T-cell (primary cell): ENCODE data around the gene PHF2. TPM values are rescaled to one million over a fixed set of nuclear protein-coding genes. Genes with fewer than 3 reads are reported as not detected.

ENCODE experiments used
- ATAC-seq, 4 experiments: fragments of 200-7000 bp in 3 of 4; fragments of 150-1000 bp in 1 of 4; cut with Tn5 transposase; replicated peaks in 1 of 4; 1 replicate in 3 of 4; 2 replicates in 1 of 4; pipeline ENCODE4 v1.10.0; 2021; ENCODE audit warnings: moderate library complexity in 3 of 4, mild to moderate bottlenecking in 2 of 4, moderate number of reproducible peaks in 1 of 4
- CTCF ChIA-PET, 2 donors: fragments of 300-600 bp; sonication (Branson Sonifier 250); formaldehyde crosslinking; loops; one replicate each; lab custom pipeline; 2022; ENCODE audit warnings: antibody characterized with exemption in 2 of 2; lab: Charles Lee
- POLR2A ChIA-PET, 2 donors: fragments of 300-600 bp; sonication (Branson Sonifier 250); formaldehyde crosslinking; loops; one replicate each; lab custom pipeline; 2022; ENCODE audit warnings: antibody characterized with exemption in 2 of 2; lab: Charles Lee
- DNase-seq, 35 experiments: peaks; one replicate each; pipeline versions ENCODE4 v3.0.0 to v3.0.0-alpha.2; 2013 to 2023
- H3K27ac ChIP-seq: one replicate; pipeline ENCODE4 v1.5.1; 2013; ENCODE audit warnings: low read length
- H3K27me3 ChIP-seq, 2 experiments: replicated peaks in 1 of 2; 1 replicate in 1 of 2; 2 replicates in 1 of 2; pipeline versions ENCODE4 v1.6.1 to v1.7.0; 2013; ENCODE audit warnings: low read length in 1 of 2, mixed read lengths in 1 of 2; ENCODE audit not compliant: control insufficient read depth in 2 of 2, insufficient read depth in 2 of 2; ENCODE audit errors: extremely low read depth in 1 of 2
- H3K36me3 ChIP-seq, 2 donors: 1 replicate in 1 of 2; 2 replicates in 1 of 2; pipeline versions ENCODE4 v1.6.1 to v1.7.0; 2013; ENCODE audit warnings: low read length in 1 of 2; ENCODE audit not compliant: control insufficient read depth in 2 of 2, insufficient read depth in 1 of 2; ENCODE audit errors: extremely low read depth in 1 of 2
- H3K4me1 ChIP-seq, 2 experiments: 1 replicate in 1 of 2; 2 replicates in 1 of 2; pipeline versions ENCODE4 v1.6.1 to v1.7.0; 2013; ENCODE audit warnings: low read length in 2 of 2, mixed read lengths in 1 of 2; ENCODE audit not compliant: insufficient read depth in 2 of 2, control insufficient read depth in 1 of 2; ENCODE audit errors: extremely low read depth in 1 of 2
- H3K4me3 ChIP-seq, 2 donors: 1 replicate in 1 of 2; 2 replicates in 1 of 2; pipeline versions ENCODE4 v1.5.1 to v1.7.0; 2013; ENCODE audit warnings: mild to moderate bottlenecking in 2 of 2, low read length in 1 of 2, moderate library complexity in 1 of 2; ENCODE audit not compliant: control insufficient read depth in 1 of 2; ENCODE audit errors: extremely low read depth in 1 of 2
- H3K9me3 ChIP-seq: 2 replicates; pipeline ENCODE4 v1.7.0; 2013
- H3K27ac Mint-ChIP-seq, 2 donors: one replicate each; pipeline ENCODE4 v1.8.0; 2020 to 2021; ENCODE audit warnings: mild to moderate bottlenecking in 2 of 2, mixed read lengths in 2 of 2
- H3K27me3 Mint-ChIP-seq, 2 donors: one replicate each; pipeline ENCODE4 v1.8.0; 2021 to 2022; ENCODE audit warnings: mixed read lengths in 2 of 2
- H3K36me3 Mint-ChIP-seq: one replicate; pipeline ENCODE4 v1.8.0; 2021; ENCODE audit warnings: mixed read lengths
- H3K4me1 Mint-ChIP-seq, 3 donors: one replicate each; pipeline ENCODE4 v1.8.0; 2020 to 2022; ENCODE audit warnings: mixed read lengths in 3 of 3, mild to moderate bottlenecking in 1 of 3
- H3K4me3 Mint-ChIP-seq, 3 donors: one replicate each; pipeline ENCODE4 v1.8.0; 2020 to 2022; ENCODE audit warnings: mild to moderate bottlenecking in 3 of 3, mixed read lengths in 3 of 3, moderate library complexity in 3 of 3
- H3K9me3 Mint-ChIP-seq, 3 donors: one replicate each; pipeline ENCODE4 v1.8.0; 2020 to 2022; ENCODE audit warnings: mixed read lengths in 3 of 3
- WGBS: methylation state at CpG from one replicate; pipeline ENCODE4 v1.1.5; 2013; ENCODE audit warnings: missing lambda C conversion rate; ENCODE audit not compliant: insufficient coverage; 5-methylcytosine and 5-hydroxymethylcytosine counted together
- total RNA-seq, 35 experiments: library from RNA in 6 of 35; stranded (reverse) in 6 of 35; fragments of 120-200 nt in 1 of 35; gene quantifications; one replicate each; pipeline versions ENCODE4 v1.2.1 to v1.2.4 and lab custom pipeline; 2013 to 2026

PHF2 gene
- total RNA-seq, 5 donors from 2014 or later (not counting 1 experiment from before 2014, with no cell fraction given), result 24.6 to 38.5 (median 34.6) TPM

DNA sequence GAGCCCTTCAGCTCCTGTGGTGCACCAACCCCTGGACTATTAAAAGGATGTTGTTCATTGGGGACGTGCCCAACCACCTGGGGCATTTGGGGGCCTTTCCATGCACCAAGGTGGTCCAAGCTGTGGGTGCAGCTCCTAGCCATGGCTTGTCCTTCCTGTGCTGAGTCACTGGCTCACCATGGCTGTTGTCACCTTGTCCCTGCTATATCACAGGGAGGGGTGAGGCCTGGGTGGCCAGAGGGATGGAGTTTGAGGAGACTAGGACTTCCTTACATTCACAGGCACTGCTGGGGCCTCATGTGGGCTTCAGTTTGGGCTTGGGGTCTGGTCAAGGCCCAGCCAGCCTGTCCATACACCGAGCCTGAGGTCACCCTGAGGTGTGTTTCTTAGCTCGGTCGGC is 45.5 kb downstream of the PHF2 start:
- ATAC-seq, result no peak
- Histone ChIP-seq H3K9me3 (no peaks in the 10 kb centered on the region), H3K27ac (no peak overlapping the region), H3K27me3 (no peaks in the 10 kb centered on the region), H3K4me1 (peaks cover 0 to 33% of the 10 kb centered on the region in 2 experiments), H3K36me3 (peaks cover 0 to 10% of the 10 kb centered on the region in 2 donors), H3K4me3 (no peak overlapping the region)
- CTCF ChIA-PET, result interaction anchor here in 1 of 2 donors (0.5 kb wide), 1 partner anchor 1306 kb away, joined by 4 read pairs; no protein-coding TSS in a partner anchor
- DNase-seq, result no peak
- no peak overlapping the region for H3K4me3 Mint-ChIP-seq
- H3K36me3 Mint-ChIP-seq, result peaks cover 6% of the 10 kb centered on the region
- peaks cover 0 to 2% (median 0%) of the 10 kb centered on the region in 3 donors for H3K9me3 Mint-ChIP-seq
- no peak overlapping the region for H3K27ac Mint-ChIP-seq
- WGBS, result 85% methylated on average over 4 of the region's 4 CpGs
- no peaks in the 10 kb centered on the region for H3K27me3 Mint-ChIP-seq
- H3K4me1 Mint-ChIP-seq, result peaks cover 26 to 35% (median 26%) of the 10 kb centered on the region in 3 donors
- POLR2A ChIA-PET, result no interaction called here

DNA sequence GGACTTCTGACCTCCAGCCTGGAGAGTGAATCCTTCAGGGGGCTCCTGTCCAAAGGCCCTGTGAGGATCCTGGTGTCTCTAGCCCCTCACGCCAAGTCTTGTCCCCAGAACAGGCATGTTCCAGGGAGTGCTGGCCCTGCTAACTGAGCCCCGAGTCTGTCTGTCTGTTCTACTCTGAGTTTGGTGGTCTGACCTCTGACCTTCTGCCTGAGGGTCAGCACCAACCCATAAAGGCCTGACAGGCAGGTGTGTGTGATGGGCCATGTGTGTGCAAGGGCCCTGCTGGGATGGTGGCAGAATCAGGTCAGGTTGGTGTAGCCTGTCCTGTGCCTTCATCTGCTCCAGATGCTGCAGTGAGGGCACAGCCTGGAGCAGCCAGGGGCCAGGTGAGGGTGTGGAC is 46.3 kb downstream of the PHF2 start:
- Histone ChIP-seq H3K9me3 (no peaks in the 10 kb centered on the region), H3K4me3 (no peak overlapping the region), H3K36me3 (peaks cover 0 to 10% of the 10 kb centered on the region in 2 donors), H3K27me3 (no peaks in the 10 kb centered on the region), H3K4me1 (peaks cover 0 to 33% of the 10 kb centered on the region in 2 experiments), H3K27ac (no peak overlapping the region)
- Mint-ChIP-seq H3K9me3 (peaks cover 0 to 5% (median 4%) of the 10 kb centered on the region in 3 donors), H3K4me3 (no peak overlapping the region), H3K4me1 (peaks cover 26 to 29% (median 26%) of the 10 kb centered on the region in 3 donors), H3K27ac (peak overlapping the region; percentile 2 to 16), H3K36me3 (peaks cover 10% of the 10 kb centered on the region), H3K27me3 (no peaks in the 10 kb centered on the region)
- no peak for ATAC-seq
- ChIA-PET POLR2A (no interaction called here), CTCF (no interaction called here)
- WGBS, result 94% methylated on average over 2 of the region's 2 CpGs
- DNase-seq, result no peak

DNA sequence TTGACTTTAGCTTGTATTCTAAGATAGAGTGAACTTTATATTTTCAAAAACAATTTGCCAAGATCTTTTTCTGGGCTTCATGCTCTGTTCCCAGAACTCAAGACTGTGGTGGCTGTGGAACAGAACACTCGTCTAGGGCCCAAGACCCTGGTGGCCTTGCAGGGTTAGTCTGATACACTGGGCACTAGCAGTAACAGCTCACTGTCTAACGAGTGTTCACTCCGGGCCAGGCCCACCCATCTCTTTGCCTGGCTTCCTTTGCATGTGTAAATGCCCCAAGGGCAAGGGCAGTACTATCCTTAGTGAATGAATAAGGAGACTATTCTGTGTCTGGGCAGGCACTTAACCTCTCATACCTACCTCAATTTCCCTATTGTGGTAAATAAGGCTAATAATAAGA is 47.4 kb downstream of the PHF2 start:
- ATAC-seq (no peak), DNase-seq (no peak)
- H3K9me3 ChIP-seq, result peaks cover 2% of the 10 kb centered on the region
- peaks cover 17 to 23% (median 20%) of the 10 kb centered on the region in 3 donors for H3K4me1 Mint-ChIP-seq
- peaks cover 0 to 32% of the 10 kb centered on the region in 2 experiments for H3K4me1 ChIP-seq
- no peak overlapping the region for H3K4me3 Mint-ChIP-seq
- no peaks in the 10 kb centered on the region for H3K27me3 ChIP-seq
- H3K36me3 ChIP-seq, result peaks cover 0 to 8% of the 10 kb centered on the region in 2 donors
- H3K27ac ChIP-seq, result no peak overlapping the region
- H3K36me3 Mint-ChIP-seq, result peaks cover 17% of the 10 kb centered on the region
- CTCF ChIA-PET, result no interaction called here
- H3K27ac Mint-ChIP-seq, result no peak overlapping the region
- peaks cover 0 to 9% (median 5%) of the 10 kb centered on the region in 3 donors for H3K9me3 Mint-ChIP-seq
- H3K27me3 Mint-ChIP-seq, result no peaks in the 10 kb centered on the region
- H3K4me3 ChIP-seq, result no peak overlapping the region
- 94% methylated on average over 2 of the region's 3 CpGs for WGBS
- POLR2A ChIA-PET, result no interaction called here

DNA sequence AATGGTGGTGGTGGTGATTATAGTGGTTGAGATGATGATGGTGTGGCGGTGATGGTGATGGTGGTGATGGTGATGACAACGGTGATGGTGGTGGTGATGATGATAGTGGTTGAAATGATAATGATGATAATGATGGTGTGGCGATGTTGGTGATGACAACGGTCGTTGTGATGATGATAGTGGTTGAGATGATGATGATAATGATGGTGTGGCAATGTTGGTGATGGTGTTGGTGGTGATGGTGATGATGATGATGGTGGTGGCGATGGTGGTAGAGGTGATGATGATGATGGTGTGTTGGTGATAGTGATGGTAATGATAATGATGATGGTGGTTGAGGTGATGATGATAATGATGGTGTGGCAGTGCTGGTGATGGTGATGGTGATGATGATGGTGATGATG is 48.0 kb downstream of the PHF2 start:
- 79% methylated on average over 6 of the region's 6 CpGs for WGBS
- Histone ChIP-seq H3K9me3 (peaks cover 2% of the 10 kb centered on the region), H3K36me3 (peaks cover 0 to 6% of the 10 kb centered on the region in 2 donors), H3K4me1 (peaks cover 0 to 25% of the 10 kb centered on the region in 2 experiments), H3K4me3 (no peak overlapping the region), H3K27ac (no peak overlapping the region), H3K27me3 (no peaks in the 10 kb centered on the region)
- H3K4me3 Mint-ChIP-seq, result no peak overlapping the region
- POLR2A ChIA-PET, result no interaction called here
- peaks cover 15 to 23% (median 19%) of the 10 kb centered on the region in 3 donors for H3K4me1 Mint-ChIP-seq
- no peaks in the 10 kb centered on the region for H3K27me3 Mint-ChIP-seq
- no peak overlapping the region for H3K27ac Mint-ChIP-seq
- DNase-seq (peak in 1 of 35 experiments; percentile 14), ATAC-seq (peak in 1 of 4 experiments; percentile 32)
- H3K36me3 Mint-ChIP-seq, result peaks cover 17% of the 10 kb centered on the region
- CTCF ChIA-PET, result no interaction called here
- peaks cover 0 to 9% (median 5%) of the 10 kb centered on the region in 3 donors for H3K9me3 Mint-ChIP-seq

DNA sequence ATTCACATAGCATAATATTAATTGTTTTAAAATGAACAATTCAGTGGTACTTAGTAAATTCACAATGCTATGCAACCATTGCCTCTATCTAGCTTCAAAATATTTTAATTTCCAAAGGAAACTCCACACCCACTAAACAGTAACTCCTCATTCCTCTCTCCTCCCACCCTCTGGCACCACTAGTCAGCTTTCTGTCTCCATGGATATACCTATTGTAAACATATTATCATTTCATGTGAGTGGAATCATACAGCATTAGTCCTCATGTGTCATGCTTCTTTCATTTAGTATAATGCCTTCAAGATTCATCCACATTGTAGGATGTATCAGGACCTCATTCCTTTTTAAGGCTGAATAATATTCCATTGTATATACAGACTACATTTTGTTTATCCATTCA is 48.6 kb downstream of the PHF2 start:
- Mint-ChIP-seq H3K9me3 (peaks cover 0 to 9% (median 5%) of the 10 kb centered on the region in 3 donors), H3K4me1 (peaks cover 15 to 23% (median 19%) of the 10 kb centered on the region in 3 donors), H3K27me3 (no peaks in the 10 kb centered on the region), H3K4me3 (no peak overlapping the region), H3K36me3 (peaks cover 21% of the 10 kb centered on the region), H3K27ac (no peak overlapping the region)
- ChIA-PET POLR2A (no interaction called here), CTCF (no interaction called here)
- Histone ChIP-seq H3K27ac (no peak overlapping the region), H3K36me3 (peaks cover 3 to 5% of the 10 kb centered on the region in 2 donors), H3K4me1 (peaks cover 0 to 20% of the 10 kb centered on the region in 2 experiments), H3K27me3 (no peaks in the 10 kb centered on the region), H3K4me3 (no peak overlapping the region), H3K9me3 (peaks cover 2% of the 10 kb centered on the region)
- DNase-seq (no peak), ATAC-seq (no peak)

DNA sequence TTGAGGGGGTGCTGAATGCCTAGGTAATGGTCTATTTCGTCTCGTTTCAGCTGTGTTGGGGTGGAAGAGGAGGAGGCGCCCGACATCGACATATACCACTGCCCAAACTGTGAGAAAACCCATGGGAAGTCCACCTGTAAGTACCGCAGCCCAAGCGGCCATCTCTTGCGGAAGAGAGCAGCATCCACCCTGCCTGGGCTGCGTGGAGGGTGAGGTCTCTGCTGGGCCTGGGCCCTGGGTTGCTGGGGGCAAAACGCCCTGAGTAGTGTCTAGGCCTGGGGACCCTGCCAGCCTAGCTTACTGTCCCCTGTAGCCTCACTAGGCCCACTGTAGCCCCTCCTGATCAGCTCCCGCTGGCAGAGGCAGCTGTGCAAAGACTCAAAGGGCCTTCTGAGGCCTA is 53.5 kb downstream of the PHF2 start:
- Mint-ChIP-seq H3K27me3 (no peaks in the 10 kb centered on the region), H3K4me3 (no peak overlapping the region), H3K27ac (no peak overlapping the region), H3K9me3 (peaks cover 0 to 9% (median 5%) of the 10 kb centered on the region in 3 donors), H3K36me3 (peaks cover 46% of the 10 kb centered on the region), H3K4me1 (peaks cover 0 to 3% (median 2%) of the 10 kb centered on the region in 3 donors)
- ChIA-PET POLR2A (no interaction called here), CTCF (no interaction called here)
- H3K4me3 ChIP-seq, result no peak overlapping the region
- ATAC-seq, result no peak
- H3K27me3 ChIP-seq, result no peaks in the 10 kb centered on the region
- H3K9me3 ChIP-seq, result peaks cover 2% of the 10 kb centered on the region
- no peak overlapping the region for H3K27ac ChIP-seq
- H3K36me3 ChIP-seq, result peaks cover 10 to 40% of the 10 kb centered on the region in 2 donors
- no peak for DNase-seq
- H3K4me1 ChIP-seq, result no peaks in the 10 kb centered on the region
- 95% methylated on average over 10 of the region's 11 CpGs for WGBS
